Esophagus mucosa (tissue), 1 donor: Measurements from ENCODE around the gene TANK. TPM values are rescaled to one million over a fixed set of nuclear protein-coding genes. Genes with fewer than 3 reads are reported as not detected.
A peak's percentile ranks its signal among the peaks of the same experiment; 100 is the strongest.

Experiments
- ATAC-seq: fragments of 200-7000 bp; cut with Tn5 transposase; one replicate; pipeline ENCODE4 v1.9.1; 2020
- total RNA-seq: library from RNA; stranded (reverse); gene quantifications from one replicate; pipeline ENCODE4 v1.2.4, GENCODE V29; 2023
- donor health status: DM: yes; HTN: yes; CAD: no.

Gene TANK
- total RNA-seq, 1 donor from 2014 or later, result 37.0 TPM

GRCh38 chr2:161134547-161135518 is 25.4 kb upstream of the TANK start:
- ATAC-seq, result no peak

GRCh38 chr2:161135951-161136593 is 24.2 kb upstream of the TANK start:
- no peak for ATAC-seq

- peak; percentile 62 for ATAC-seq
Observed at GRCh38 chr2:161136696-161137324, 23.4 kb upstream of the TANK start.

GRCh38 chr2:161138429-161138828 is 21.8 kb upstream of the TANK start:
- no peak for ATAC-seq

- no peak for ATAC-seq
Observed at GRCh38 chr2:161139098-161139987, 20.9 kb upstream of the TANK start.

GRCh38 chr2:161141033-161141432 is 19.2 kb upstream of the TANK start:
- no peak for ATAC-seq

- no peak for ATAC-seq
Observed at GRCh38 chr2:161146209-161146775, 13.9 kb upstream of the TANK start.

- ATAC-seq, result no peak
Observed at GRCh38 chr2:161146996-161147395, 13.2 kb upstream of the TANK start.

GRCh38 chr2:161147856-161148255 is 12.4 kb upstream of the TANK start:
- no peak for ATAC-seq

- ATAC-seq, result no peak
Observed at GRCh38 chr2:161150704-161151103, 9.5 kb upstream of the TANK start.

GRCh38 chr2:161152302-161152701 is 7.9 kb upstream of the TANK start:
- ATAC-seq, result no peak

GRCh38 chr2:161158882-161159281 is 1.3 kb upstream of the TANK start:
- no peak for ATAC-seq

GRCh38 chr2:161159456-161160225 is 587 bp upstream of the TANK start:
- no peak for ATAC-seq

GRCh38 chr2:161161074-161161706 is 962 bp downstream of the TANK start:
- no peak for ATAC-seq

GRCh38 chr2:161163440-161163839 is 3.2 kb downstream of the TANK start:
- ATAC-seq, result no peak

GRCh38 chr2:161164161-161164560 is 3.9 kb downstream of the TANK start:
- ATAC-seq, result no peak

GRCh38 chr2:161165266-161165665 is 5.0 kb downstream of the TANK start:
- no peak for ATAC-seq

GRCh38 chr2:161165811-161166210 is 5.6 kb downstream of the TANK start:
- ATAC-seq, result no peak

GRCh38 chr2:161166538-161167409 is 6.5 kb downstream of the TANK start:
- ATAC-seq, result peak; percentile 17

GRCh38 chr2:161169335-161169734 is 9.1 kb downstream of the TANK start:
- no peak for ATAC-seq
